Bone marrow (tissue), 2 donors: ENCODE data around the gene PTPN20.

Source experiments
- DNase-seq, 2 donors: peaks; one replicate each; lab custom pipeline; 2025; lab: John Stamatoyannopoulos, UW

PTPN20 gene

DNA sequence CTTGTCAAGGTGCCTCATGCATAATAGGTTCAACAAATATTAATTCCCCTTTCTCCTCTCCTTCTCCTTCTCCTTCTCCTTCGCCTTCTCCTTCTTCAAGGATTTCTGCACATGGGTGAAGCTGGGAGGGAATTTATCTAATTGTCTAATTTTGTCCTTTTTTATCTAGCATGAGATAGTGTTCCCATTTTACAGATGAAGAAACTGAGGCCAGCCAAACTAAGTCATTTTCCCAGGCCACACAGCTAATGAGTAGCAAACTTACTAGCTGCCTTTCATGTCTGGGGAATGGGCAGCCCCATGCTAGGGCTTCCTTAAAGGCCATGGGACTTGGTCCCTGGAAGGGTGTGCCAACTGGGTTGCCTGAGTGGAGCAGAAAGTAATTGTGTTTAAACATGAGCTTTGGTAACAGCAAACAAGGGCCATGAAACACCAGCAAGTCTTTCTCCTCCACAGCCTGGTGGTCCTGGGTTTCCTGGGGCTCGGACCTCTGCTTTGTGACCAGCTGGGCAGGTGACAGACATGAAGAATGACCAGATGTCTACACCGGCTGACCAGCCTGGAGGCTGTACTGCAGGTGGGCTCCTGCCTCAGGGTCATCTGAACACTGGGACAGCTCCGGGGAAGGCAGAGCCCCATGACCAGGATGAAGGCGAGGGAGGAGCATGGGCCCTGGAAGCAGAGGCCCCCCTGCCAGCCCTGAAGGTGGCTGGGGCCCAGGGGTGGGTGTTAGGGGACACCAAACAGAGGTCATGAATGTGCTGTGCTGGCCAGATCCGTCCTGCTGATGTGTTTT lies 138.0 kb downstream of the PTPN20 start:
- no peak for DNase-seq

DNA sequence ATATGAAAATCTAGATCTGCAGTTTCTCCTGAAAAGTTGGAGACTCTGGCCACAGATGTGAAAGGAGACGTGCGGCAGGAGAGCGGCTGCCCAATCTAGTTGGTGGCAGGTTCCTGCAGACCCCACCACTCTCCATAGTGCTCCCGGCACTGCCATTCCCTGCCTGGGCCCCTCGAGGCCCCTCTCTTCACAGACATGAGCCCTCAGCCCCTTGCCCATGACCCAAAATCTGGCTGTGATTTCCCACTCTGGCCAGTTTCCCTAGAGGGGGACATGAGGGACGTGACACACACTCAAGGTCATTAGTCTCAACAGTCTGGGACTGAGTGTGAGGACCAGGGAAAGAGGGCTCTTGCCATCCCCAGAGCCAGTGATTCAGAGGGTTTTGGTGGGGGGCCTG lies 138.7 kb downstream of the PTPN20 start:
- DNase-seq, result no peak

DNA sequence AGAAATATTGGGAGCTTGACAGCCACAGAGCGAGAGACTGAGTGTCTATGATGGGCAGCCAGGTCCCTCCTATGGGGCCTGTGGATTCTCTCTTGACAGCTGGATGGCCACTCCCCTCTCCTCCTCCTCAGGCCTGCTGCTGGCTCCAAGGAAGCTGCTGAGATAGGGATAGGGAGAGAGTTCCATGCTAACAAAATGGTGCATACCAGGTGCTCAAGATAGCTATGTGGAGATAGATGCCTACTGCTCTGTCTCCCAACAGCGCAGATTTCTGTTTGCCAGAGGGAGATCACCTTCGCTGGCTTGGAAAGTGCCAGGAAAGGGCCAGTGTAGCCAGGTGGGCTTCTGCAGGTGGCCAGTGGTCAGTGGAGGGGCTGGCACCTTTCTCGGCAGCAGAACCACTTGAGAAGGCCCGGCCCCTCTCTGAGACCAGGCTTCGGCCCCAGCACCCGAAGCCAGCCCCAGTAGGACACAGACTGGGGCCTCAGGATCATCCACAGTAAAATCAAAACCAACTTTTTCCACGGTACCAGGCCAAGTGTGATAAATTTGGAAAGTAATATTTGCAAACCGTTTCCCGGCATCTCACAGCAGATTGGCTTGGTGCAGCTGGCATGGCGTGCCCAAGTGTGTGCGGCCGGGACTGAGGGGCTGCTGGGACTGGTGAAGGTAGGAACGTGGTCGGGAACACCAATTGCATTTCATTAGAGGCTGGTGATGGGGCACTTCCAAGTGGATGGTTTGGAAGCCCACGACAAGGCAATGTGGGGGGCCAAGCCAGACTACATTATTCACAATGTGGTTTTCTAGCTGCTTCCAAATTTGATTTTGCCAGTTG lies 139.6 kb downstream of the PTPN20 start:
- no peak for DNase-seq

DNA sequence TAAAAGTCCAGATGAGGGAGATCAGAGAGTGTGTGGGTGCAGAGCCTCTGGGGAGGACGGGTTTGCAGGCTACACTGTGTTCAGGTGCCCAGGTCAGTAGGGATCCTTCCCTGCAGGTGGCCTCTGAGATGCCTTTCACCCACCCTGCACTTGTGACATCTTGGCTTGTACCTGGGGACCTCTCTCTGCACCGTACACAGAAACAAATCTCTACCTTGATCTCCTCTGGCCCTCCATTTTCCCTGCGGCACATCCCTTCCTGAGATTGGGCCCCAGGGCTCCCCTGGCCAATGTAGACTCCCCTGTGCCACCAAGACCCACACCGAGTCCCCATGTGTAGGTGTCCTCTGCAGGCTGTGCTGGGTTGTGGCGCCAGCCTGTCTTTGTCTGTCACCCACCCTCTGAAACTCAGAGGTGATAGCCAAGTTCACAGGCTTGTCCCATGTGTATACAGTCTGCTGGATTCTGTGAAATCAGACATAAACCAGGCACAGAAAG lies 140.6 kb downstream of the PTPN20 start:
- no peak for DNase-seq
